DMS114 treated with DMSO at 0.1 percent for 48 hours (cell line): Measurements from ENCODE around the gene GNAI2.
"Not testable (repeated sequence)": the region's sequence is repeated elsewhere in the genome, so short reads cannot be mapped to it uniquely, and the experiment has no call there.

ENCODE experiments used
- DNase-seq: peaks from one replicate; lab custom pipeline; 2025; ENCODE audit not compliant: unreplicated experiment; lab: John Stamatoyannopoulos, UW

GNAI2 gene

GRCh38 chr3:50244813-50245212 is 8.8 kb downstream of the GNAI2 start:
- not testable (repeated sequence) for DNase-seq

- no peak for DNase-seq
Measured at GRCh38 chr3:50245251-50245745, 9.3 kb downstream of the GNAI2 start.

GRCh38 chr3:50245831-50246516 is 10.0 kb downstream of the GNAI2 start:
- peak; percentile 46 for DNase-seq

- no peak for DNase-seq
Measured at GRCh38 chr3:50246517-50246954, 10.5 kb downstream of the GNAI2 start.

GRCh38 chr3:50248387-50248786 is 12.4 kb downstream of the GNAI2 start:
- no peak for DNase-seq

- no peak for DNase-seq
Measured at GRCh38 chr3:50249457-50249856, 13.5 kb downstream of the GNAI2 start.

GRCh38 chr3:50250514-50250913 is 14.5 kb downstream of the GNAI2 start:
- no peak for DNase-seq

- DNase-seq: no peak
Measured at GRCh38 chr3:50251220-50251619, 15.2 kb downstream of the GNAI2 start.

GRCh38 chr3:50254577-50255250 is 18.7 kb downstream of the GNAI2 start:
- DNase-seq: no peak

GRCh38 chr3:50255251-50255615 is 19.2 kb downstream of the GNAI2 start:
- no peak for DNase-seq

GRCh38 chr3:50256978-50257890 is 21.2 kb downstream of the GNAI2 start:
- peak; percentile 14 for DNase-seq

GRCh38 chr3:50258029-50258680 is 22.2 kb downstream of the GNAI2 start:
- no peak for DNase-seq

- no peak for DNase-seq
Measured at GRCh38 chr3:50258979-50259378, 23.0 kb downstream of the GNAI2 start.

GRCh38 chr3:50259432-50260026 is 23.5 kb downstream of the GNAI2 start:
- DNase-seq: no peak

- DNase-seq: peak; percentile 68
Measured at GRCh38 chr3:50260027-50260941, 24.3 kb downstream of the GNAI2 start.

- DNase-seq: no peak
Measured at GRCh38 chr3:50260942-50261441, 25.0 kb downstream of the GNAI2 start.

GRCh38 chr3:50261505-50261904 is 25.5 kb downstream of the GNAI2 start:
- DNase-seq: no peak

- not testable (repeated sequence) for DNase-seq
Measured at GRCh38 chr3:50262200-50262599, 26.2 kb downstream of the GNAI2 start.

GRCh38 chr3:50262778-50263177 is 26.8 kb downstream of the GNAI2 start:
- DNase-seq: no peak
